OCI-LY3 (cell line): Measurements from ENCODE around the gene NFIA.

Experiments
- EZH2phosphoT487 ChIP-seq: fragments of 200-600 bp; shearing (Covaris generic); IDR thresholded peaks from 2 replicates; pipeline ENCODE4 v1.6.1; 2018; ENCODE audit warnings: antibody characterized with exemption, mixed run types, low read depth
- TF ChIP-seq, protein P1 (sequence below): fragments of 200-600, 300-600 bp; sonication (generic); IDR thresholded peaks from 2 replicates; pipeline ENCODE4 v1.5.1; 2014; ENCODE audit warnings: antibody characterized with exemption, low read length, low read depth

DNA sequence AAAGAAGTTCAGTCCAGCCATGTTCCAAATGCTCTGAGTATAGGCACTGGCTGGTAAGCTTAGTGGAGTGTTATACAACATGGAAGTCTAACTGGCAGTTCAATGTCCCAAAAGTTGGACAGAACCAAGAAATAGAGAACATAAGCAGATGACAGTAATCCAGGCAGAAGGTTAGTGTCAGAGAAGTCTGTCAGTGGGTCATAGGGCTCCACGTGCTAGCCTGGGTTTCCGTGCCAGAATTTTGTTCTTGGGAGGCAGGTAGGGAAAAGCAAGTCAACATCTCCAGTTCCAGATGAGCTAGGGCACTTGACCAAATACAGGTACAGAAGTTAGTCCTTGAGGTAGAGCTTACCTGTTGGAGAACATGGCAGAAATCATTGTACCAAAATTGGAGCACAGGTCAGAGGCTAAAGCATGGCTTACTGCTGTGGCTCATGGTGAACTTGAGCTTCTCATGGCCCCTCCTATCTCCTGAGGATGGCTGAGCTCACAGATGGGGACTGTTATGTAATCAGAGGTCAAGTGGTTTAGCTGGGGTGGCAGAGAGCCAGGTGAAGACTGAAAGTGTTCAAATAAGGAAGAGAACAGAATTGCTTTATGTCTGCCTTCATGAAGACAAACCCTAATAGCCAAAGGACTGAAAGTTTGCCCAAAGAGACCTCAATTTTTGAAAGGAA lies 170.8 kb downstream of the NFIA start:
- TF ChIP-seq, protein P1, sequence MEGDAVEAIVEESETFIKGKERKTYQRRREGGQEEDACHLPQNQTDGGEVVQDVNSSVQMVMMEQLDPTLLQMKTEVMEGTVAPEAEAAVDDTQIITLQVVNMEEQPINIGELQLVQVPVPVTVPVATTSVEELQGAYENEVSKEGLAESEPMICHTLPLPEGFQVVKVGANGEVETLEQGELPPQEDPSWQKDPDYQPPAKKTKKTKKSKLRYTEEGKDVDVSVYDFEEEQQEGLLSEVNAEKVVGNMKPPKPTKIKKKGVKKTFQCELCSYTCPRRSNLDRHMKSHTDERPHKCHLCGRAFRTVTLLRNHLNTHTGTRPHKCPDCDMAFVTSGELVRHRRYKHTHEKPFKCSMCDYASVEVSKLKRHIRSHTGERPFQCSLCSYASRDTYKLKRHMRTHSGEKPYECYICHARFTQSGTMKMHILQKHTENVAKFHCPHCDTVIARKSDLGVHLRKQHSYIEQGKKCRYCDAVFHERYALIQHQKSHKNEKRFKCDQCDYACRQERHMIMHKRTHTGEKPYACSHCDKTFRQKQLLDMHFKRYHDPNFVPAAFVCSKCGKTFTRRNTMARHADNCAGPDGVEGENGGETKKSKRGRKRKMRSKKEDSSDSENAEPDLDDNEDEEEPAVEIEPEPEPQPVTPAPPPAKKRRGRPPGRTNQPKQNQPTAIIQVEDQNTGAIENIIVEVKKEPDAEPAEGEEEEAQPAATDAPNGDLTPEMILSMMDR, result no peak
- no peak for TF ChIP-seq EZH2phosphoT487
